ENCODE measurements around the gene FBXW8.

The FBXW8 gene

GRCh38 chr12:116926283-116927243 is 15.8 kb downstream of the FBXW8 start:
- DNase-seq, result no peak

- DNase-seq, result no peak
These were observed 16.6 kb downstream of the FBXW8 start for GRCh38 chr12:116927244-116927940.

GRCh38 chr12:116928504-116928903 is 17.8 kb downstream of the FBXW8 start:
- no peak for DNase-seq

- DNase-seq, result no peak
These were observed 19.1 kb downstream of the FBXW8 start for GRCh38 chr12:116929885-116930284.

- DNase-seq, result no peak
These were observed 20.9 kb downstream of the FBXW8 start for GRCh38 chr12:116931665-116932064.

- no peak for DNase-seq
These were observed 22.3 kb downstream of the FBXW8 start for GRCh38 chr12:116933091-116933490.

GRCh38 chr12:116933512-116934246 is 22.9 kb downstream of the FBXW8 start:
- DNase-seq, result no peak

- DNase-seq, result no peak
These were observed 24.4 kb downstream of the FBXW8 start for GRCh38 chr12:116934908-116935705.

GRCh38 chr12:116937640-116938039 is 26.9 kb downstream of the FBXW8 start:
- no peak for DNase-seq

GRCh38 chr12:116939734-116940133 is 29.0 kb downstream of the FBXW8 start:
- DNase-seq, result no peak

GRCh38 chr12:116941188-116941587 is 30.4 kb downstream of the FBXW8 start:
- DNase-seq, result no peak

GRCh38 chr12:116943419-116944372 is 32.9 kb downstream of the FBXW8 start:
- DNase-seq, result no peak

- DNase-seq, result no peak
These were observed 35.3 kb downstream of the FBXW8 start for GRCh38 chr12:116945886-116946550.

GRCh38 chr12:116948298-116948697 is 37.5 kb downstream of the FBXW8 start:
- no peak for DNase-seq

GRCh38 chr12:116950628-116951325 is 40.0 kb downstream of the FBXW8 start:
- DNase-seq, result no peak

GRCh38 chr12:116954710-116955381 is 44.1 kb downstream of the FBXW8 start:
- DNase-seq, result peak; percentile 65

GRCh38 chr12:116955382-116956021 is 44.8 kb downstream of the FBXW8 start:
- peak; percentile 69 for DNase-seq

GRCh38 chr12:116958402-116959197 is 47.9 kb downstream of the FBXW8 start:
- DNase-seq, result peak; percentile 91

All from NCI-H69 (cell line).